Endothelial cell of umbilical vein (primary cell): Measurements from ENCODE around the gene FAM83E. TPM values are rescaled to one million over a fixed set of nuclear protein-coding genes. Genes with fewer than 3 reads are reported as not detected.

Experiments used
- BruUV-seq: library from RNA; stranded (reverse); fragments of 400-500 nt; replicated peaks from 2 replicates; lab custom pipeline; 2021; lab: Mats Ljungman, UMichigan
- CTCF ChIA-PET: fragments of 300-600, 350-600 bp; sonication (Branson Sonifier 250); formaldehyde crosslinking; loops from one replicate; lab custom pipeline; 2021; ENCODE audit warnings: antibody characterized with exemption, inconsistent platforms; lab: Charles Lee
- POLR2A ChIA-PET: fragments of 300-600, 350-600 bp; sonication (Branson Sonifier 250); formaldehyde crosslinking; loops from one replicate; lab custom pipeline; 2021; ENCODE audit warnings: antibody characterized with exemption, inconsistent platforms; lab: Charles Lee
- DNase-seq: peaks from one replicate; pipeline ENCODE4 v3.0.0-alpha.2; 2011; ENCODE audit warnings: low read depth, low spot score
- FAIRE-seq: peaks from 2 replicates; lab custom pipeline; 2011; peaks lifted over from hg19 to GRCh38; lab: Jason Lieb, UNC
- H2AFZ ChIP-seq: 2 replicates; pipeline ENCODE4 v1.6.0; 2012; ENCODE audit warnings: low read depth, low read length, control low read depth, inconsistent platforms
- H3K27ac ChIP-seq: 2 replicates; pipeline ENCODE4 v1.5.1; 2011; ENCODE audit warnings: low read depth, mild to moderate bottlenecking, control low read depth, low read length, moderate library complexity; ENCODE audit not compliant: insufficient read depth
- H3K27me3 ChIP-seq, 2 experiments: 2 replicates each; pipeline versions ENCODE4 v1.6.0 to v1.6.1; 2011; ENCODE audit warnings: low read length in 2 of 2, mixed read lengths in 1 of 2; ENCODE audit not compliant: control insufficient read depth in 2 of 2, insufficient read depth in 2 of 2
- H3K36me3 ChIP-seq, 2 experiments: 2 replicates in 1 of 2; 3 replicates in 1 of 2; pipeline ENCODE4 v1.5.1; 2011; ENCODE audit warnings: low read length in 2 of 2, mild to moderate bottlenecking in 1 of 2, moderate library complexity in 1 of 2; ENCODE audit not compliant: control insufficient read depth in 2 of 2, insufficient read depth in 2 of 2; ENCODE audit errors: extremely low read depth in 1 of 2
- H3K4me1 ChIP-seq: 3 replicates; pipeline ENCODE4 v1.5.1; 2011; ENCODE audit warnings: mild to moderate bottlenecking, low read length; ENCODE audit not compliant: control insufficient read depth, insufficient read depth; ENCODE audit errors: extremely low read depth
- H3K4me2 ChIP-seq: 2 replicates; pipeline ENCODE4 v1.6.1; 2011; ENCODE audit warnings: low read length, control low read depth, mixed read lengths; ENCODE audit not compliant: insufficient read depth
- H3K4me3 ChIP-seq, 3 experiments: fragments of 200-600 bp in 1 of 3; sonication (generic), shearing (Covaris generic) in 1 of 3; replicated peaks in 1 of 3; 2 replicates each; pipeline ENCODE4 v1.5.1; 2011 to 2016; ENCODE audit warnings: control low read depth in 3 of 3, low read length in 3 of 3, mild to moderate bottlenecking in 2 of 3, inconsistent platforms in 1 of 3, low read depth in 1 of 3, moderate library complexity in 1 of 3; ENCODE audit not compliant: insufficient read depth in 1 of 3
- H3K79me2 ChIP-seq: 2 replicates; pipeline ENCODE4 v1.6.0; 2012; ENCODE audit warnings: low read length, inconsistent platforms; ENCODE audit not compliant: control insufficient read depth, insufficient read depth
- H3K9ac ChIP-seq: replicated peaks from 2 replicates; pipeline ENCODE3; 2011; ENCODE audit warnings: low read length, control low read depth; ENCODE audit not compliant: insufficient read depth; ENCODE audit errors: extremely low read depth
- H3K9me1 ChIP-seq: replicated peaks from 3 replicates; pipeline ENCODE4 v1.6.0; 2011; ENCODE audit warnings: mild to moderate bottlenecking, low read length; ENCODE audit not compliant: control insufficient read depth, insufficient read depth; ENCODE audit errors: extremely low read depth
- H3K9me3 ChIP-seq: replicated peaks from 2 replicates; pipeline ENCODE4 v1.5.1; 2012; ENCODE audit warnings: low read length, inconsistent platforms; ENCODE audit not compliant: control insufficient read depth, insufficient read depth
- H4K20me1 ChIP-seq: replicated peaks from 2 replicates; pipeline ENCODE3; 2011; ENCODE audit warnings: mild to moderate bottlenecking, low read length; ENCODE audit not compliant: control insufficient read depth, insufficient read depth; ENCODE audit errors: extremely low read depth
- EZH2 ChIP-seq: IDR thresholded peaks from 2 replicates; pipeline ENCODE4 v1.6.1; 2012; ENCODE audit warnings: borderline replicate concordance, low read depth, mild to moderate bottlenecking, moderate library complexity, low read length, inconsistent platforms; ENCODE audit not compliant: severe bottlenecking
- FOS ChIP-seq: IDR thresholded peaks from 2 replicates; pipeline ENCODE4 v1.6.1; 2011; ENCODE audit warnings: mild to moderate bottlenecking, low read length, moderate library complexity, borderline replicate concordance; ENCODE audit not compliant: insufficient read depth
- GATA2 ChIP-seq: IDR thresholded peaks from 2 replicates; pipeline ENCODE4 v1.7.0; 2011; ENCODE audit warnings: low read depth, mild to moderate bottlenecking, moderate library complexity, mixed read lengths, low read length; ENCODE audit not compliant: insufficient read length, insufficient read depth
- JUN ChIP-seq: IDR thresholded peaks from 2 replicates; pipeline ENCODE4 v1.6.1; 2011; ENCODE audit warnings: borderline replicate concordance, low read depth; ENCODE audit not compliant: insufficient read length, insufficient read depth
- MYC ChIP-seq: IDR thresholded peaks from one replicate; pipeline ENCODE4 v1.6.1; 2011; ENCODE audit warnings: mild to moderate bottlenecking, low read depth, low read length
- POLR2A ChIP-seq: IDR thresholded peaks from 2 replicates; pipeline ENCODE4 v1.6.1; 2012; ENCODE audit warnings: low read depth, mild to moderate bottlenecking, control low read depth, low read length
- POLR2AphosphoS5 ChIP-seq: IDR thresholded peaks from 2 replicates; pipeline ENCODE4 v1.6.1; 2012; ENCODE audit warnings: low read depth, mild to moderate bottlenecking, control low read depth, low read length, moderate library complexity; ENCODE audit not compliant: insufficient read depth
- dilution Hi-C: fragments of 300-500 bp; cut with MboI; formaldehyde crosslinking; loops from one replicate; pipeline ENCODE4 v1.15.0; 2019; ENCODE audit warnings: low sequenced_read_pairs; ENCODE audit not compliant: extremely low pct_ligation_motif_present
- intact Hi-C: fragments of 100-400 bp; cut with micrococcal nuclease; formaldehyde crosslinking; loops from one replicate; pipeline ENCODE4 v1.10.0; 2022
- polyA plus RNA-seq, 4 experiments: library from polyadenylated mRNA; depleted of rRNA in 3 of 4; stranded (reverse) in 3 of 4; unstranded in 1 of 4; fragments of >200 nt; gene quantifications; 2 replicates each; pipeline versions ENCODE4 v1.2.1 to v1.2.3, GENCODE V29; 2011 to 2012; ENCODE audit warnings: missing spikeins in 1 of 4
- total RNA-seq: library from RNA; stranded (reverse); gene quantifications from 2 replicates; pipeline ENCODE4 v1.2.3, GENCODE V29; 2021
- TF ChIP-seq, protein P1 (sequence below), 2 donors: IDR thresholded peaks; 1 replicate in 1 of 2; 2 replicates in 1 of 2; pipeline ENCODE4 v1.5.1; 2011; ENCODE audit warnings: low read length in 2 of 2, mild to moderate bottlenecking in 2 of 2, moderate library complexity in 2 of 2, control low read depth in 1 of 2, inconsistent platforms in 1 of 2, low read depth in 1 of 2; ENCODE audit not compliant: insufficient read depth in 1 of 2; ENCODE audit errors: extremely low read depth in 1 of 2
- TF ChIP-seq, protein P2 (sequence below): IDR thresholded peaks from 2 replicates; pipeline ENCODE4 v1.6.1; 2011; ENCODE audit not compliant: insufficient read depth, insufficient read length

FAM83E gene
- total and polyA plus RNA-seq, 2 donors (not counting 3 experiments of a cell fraction or from before 2014, with no cell fraction given): 0.04 to 1.7 TPM

DNA sequence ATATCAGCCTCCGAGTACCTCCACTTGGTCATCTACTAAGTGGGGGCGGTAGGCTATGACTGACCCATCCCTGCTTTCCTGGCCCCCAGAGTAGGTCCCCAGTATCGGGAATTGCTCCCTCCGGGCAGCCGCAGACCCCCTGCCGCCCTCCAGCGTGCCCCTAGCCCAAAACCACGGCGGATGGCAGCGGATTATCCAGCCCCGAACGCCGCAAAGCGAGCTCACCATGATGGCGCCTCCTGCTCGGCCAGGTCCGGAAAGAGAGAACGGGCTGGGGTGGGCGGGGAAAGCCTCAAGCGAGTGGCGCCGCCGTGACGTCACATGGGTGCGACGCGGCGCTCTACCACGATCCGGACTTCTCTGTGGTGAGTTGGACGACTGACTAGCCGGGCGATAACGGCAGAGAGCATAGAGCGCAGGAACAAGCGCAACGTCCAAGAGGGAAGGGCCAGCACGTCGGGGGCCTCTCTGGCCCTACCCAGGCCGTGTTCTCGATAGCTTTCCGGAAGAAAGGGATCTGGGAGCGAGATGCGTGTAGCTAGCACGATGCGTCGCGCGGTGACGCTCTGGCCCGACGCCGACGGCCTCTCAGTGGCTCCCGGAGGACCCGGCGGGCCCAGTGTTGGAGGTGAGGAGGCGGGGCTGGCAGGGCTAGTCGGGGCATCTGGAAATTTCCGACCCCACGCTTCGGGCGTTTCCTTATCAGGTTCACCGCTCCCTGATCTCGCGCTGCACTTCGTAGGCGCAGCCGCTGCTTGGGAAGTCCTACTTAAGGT is 4.2 kb upstream of the FAM83E start, which contains the start of the genes RPL18 and SPHK2:
TSS of gene RPL18 (minus strand) at position 263 of the 776 bp plus-strand sequence. CDS start at position 228, 35 bp downstream.
TSS of gene SPHK2 (plus strand) at position 591 of the 776 bp plus-strand sequence. CDS start 1,009 bp downstream, outside the sequence.
- intact Hi-C loops (loop anchor here (1.0 kb wide), 1 partner anchor 18 kb away; the partner anchor contains the start of gene DBP), dilution Hi-C loops (no loop called here)
- H3K36me3 ChIP-seq: peaks cover 19 to 24% of the 10 kb centered on the region in 2 experiments
- peaks cover 38% of the 10 kb centered on the region for H3K79me2 ChIP-seq
- H3K27me3 ChIP-seq: no peaks in the 10 kb centered on the region
- peak; percentile 100 for DNase-seq
- H3K4me3 ChIP-seq: peak within 1 kb of the TSS; percentile 85 to 99 (median 96)
- POLR2A ChIA-PET: interaction anchor here (0.5 to 1.6 kb wide), 13 partner anchors 10 to 374 kb away, joined by 3 to 15 read pairs (median 4); partner anchors contain the start of genes GYS1 and RUVBL2
- H3K27ac ChIP-seq: peak within 1 kb of the TSS; percentile 86
- no peaks in the 10 kb centered on the region for H4K20me1 ChIP-seq
- no TSS peak for BruUV-seq
- TF ChIP-seq, protein P1, sequence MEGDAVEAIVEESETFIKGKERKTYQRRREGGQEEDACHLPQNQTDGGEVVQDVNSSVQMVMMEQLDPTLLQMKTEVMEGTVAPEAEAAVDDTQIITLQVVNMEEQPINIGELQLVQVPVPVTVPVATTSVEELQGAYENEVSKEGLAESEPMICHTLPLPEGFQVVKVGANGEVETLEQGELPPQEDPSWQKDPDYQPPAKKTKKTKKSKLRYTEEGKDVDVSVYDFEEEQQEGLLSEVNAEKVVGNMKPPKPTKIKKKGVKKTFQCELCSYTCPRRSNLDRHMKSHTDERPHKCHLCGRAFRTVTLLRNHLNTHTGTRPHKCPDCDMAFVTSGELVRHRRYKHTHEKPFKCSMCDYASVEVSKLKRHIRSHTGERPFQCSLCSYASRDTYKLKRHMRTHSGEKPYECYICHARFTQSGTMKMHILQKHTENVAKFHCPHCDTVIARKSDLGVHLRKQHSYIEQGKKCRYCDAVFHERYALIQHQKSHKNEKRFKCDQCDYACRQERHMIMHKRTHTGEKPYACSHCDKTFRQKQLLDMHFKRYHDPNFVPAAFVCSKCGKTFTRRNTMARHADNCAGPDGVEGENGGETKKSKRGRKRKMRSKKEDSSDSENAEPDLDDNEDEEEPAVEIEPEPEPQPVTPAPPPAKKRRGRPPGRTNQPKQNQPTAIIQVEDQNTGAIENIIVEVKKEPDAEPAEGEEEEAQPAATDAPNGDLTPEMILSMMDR (IDR thresholded peaks at IDR 0.05; ENCODE audit: extremely low read depth in 1 of 2, insufficient read depth in 1 of 2, low read depth in 1 of 2, low read length in 2 of 2): no peak
- peak; percentile 98 for TF ChIP-seq POLR2AphosphoS5
- TF ChIP-seq GATA2: peak; percentile 23
- peak; percentile 47 for TF ChIP-seq MYC
- peak; percentile 2 for TF ChIP-seq JUN
- peak; percentile 18 for TF ChIP-seq FOS
- TF ChIP-seq, protein P2, sequence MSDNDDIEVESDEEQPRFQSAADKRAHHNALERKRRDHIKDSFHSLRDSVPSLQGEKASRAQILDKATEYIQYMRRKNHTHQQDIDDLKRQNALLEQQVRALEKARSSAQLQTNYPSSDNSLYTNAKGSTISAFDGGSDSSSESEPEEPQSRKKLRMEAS: peak; percentile 59
- TF ChIP-seq EZH2: no peak
- peak; percentile 96 for TF ChIP-seq POLR2A
- no peaks in the 10 kb centered on the region for H3K9me3 ChIP-seq
- CTCF ChIA-PET: interaction anchor here (0.7 to 1.4 kb wide), 4 partner anchors 10 to 27 kb away, joined by 3 to 12 read pairs (median 4); partner anchors contain the start of gene CA11
- FAIRE-seq: peak; percentile 99
- peak within 1 kb of the TSS; percentile 99 for H3K4me2 ChIP-seq
- H2AFZ ChIP-seq: peak within 1 kb of the TSS; percentile 81
- H3K4me1 ChIP-seq: peaks cover 31% of the 10 kb centered on the region
- peak within 1 kb of the TSS; percentile 99 for H3K9ac ChIP-seq
- no peaks in the 10 kb centered on the region for H3K9me1 ChIP-seq
